ENCODE data around the gene ZDHHC4.
"Not testable (repeated sequence)": the region's sequence is repeated elsewhere in the genome, so short reads cannot be mapped to it uniquely, and the experiment has no call there.

Gene ZDHHC4

DNA sequence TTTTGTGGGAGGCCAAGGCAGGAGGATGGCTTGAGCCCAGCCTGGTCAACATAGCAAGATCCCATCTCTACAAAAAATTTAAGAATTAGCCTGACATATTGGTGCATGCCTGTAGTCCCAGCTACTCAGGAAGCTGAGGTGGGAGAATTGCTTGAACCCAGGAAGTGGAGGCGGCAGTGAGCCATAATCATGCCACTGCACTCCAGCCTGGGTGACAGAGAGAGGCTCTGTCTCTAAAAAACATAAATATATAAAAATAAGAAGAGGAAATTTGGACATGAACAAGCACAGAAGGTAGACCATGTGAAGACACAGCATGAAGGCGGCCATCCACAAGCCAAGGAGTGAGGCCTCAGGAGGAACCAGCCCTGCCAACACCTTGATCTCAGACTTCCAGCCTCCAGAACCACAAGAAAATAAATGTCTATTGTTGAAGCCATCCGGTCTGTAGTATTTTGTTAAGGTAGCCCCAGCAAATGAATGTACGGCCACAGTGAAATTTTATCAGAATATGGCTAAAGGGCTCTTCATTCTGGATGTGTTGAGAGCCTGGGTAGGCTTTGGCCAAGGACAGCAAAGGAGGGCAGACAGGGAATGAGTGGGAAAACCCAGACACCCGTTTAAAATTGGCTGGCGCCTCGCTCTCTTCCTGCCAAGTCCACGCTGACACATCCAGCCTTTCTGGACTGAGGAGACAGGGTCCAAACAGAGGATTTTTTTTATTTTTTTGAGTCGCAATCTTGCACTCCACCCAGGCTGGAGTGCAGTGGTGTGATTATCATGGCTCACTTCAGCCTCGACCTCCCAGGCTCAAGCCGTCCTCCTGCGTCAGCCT lies 13.1 kb upstream of the ZDHHC4 start:
- no peak for DNase-seq

GRCh38 chr7:6565655-6566054 lies 11.6 kb upstream of the ZDHHC4 start:
- no peak for DNase-seq

- DNase-seq, result peak; percentile 36
These were observed 9.4 kb upstream of the ZDHHC4 start for GRCh38 chr7:6567886-6568285.

DNA sequence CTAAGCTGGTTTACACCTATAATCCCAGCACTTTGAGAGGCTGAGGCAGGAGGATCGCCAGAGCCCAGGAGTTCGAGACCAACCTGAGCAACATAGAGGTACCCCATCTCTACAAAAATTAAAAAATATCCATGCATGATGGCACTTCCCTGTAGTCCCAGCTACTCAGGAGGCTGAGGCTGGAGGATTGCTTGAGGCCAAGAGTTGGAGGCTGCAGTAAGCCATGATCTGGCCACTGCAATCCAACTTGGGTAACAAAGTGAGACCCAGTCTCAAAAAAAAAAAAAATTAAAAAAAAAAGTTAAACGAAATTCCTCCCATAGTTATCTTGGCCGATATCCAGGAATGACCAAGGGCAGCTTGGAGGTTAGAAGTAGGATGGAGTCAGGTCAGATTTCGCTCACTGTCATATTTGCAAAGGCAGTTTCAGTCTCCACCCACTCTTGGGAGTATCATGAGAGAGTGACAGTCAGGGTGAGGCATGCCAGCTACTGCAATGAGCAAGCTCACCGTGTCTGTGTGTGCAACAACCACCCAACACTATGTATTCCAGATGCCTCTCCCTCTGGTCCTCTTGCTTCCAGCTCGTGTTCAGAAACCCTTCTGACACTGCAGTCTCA lies 6.0 kb upstream of the ZDHHC4 start:
- DNase-seq, result no peak

- DNase-seq, result no peak
These were observed 1.8 kb upstream of the ZDHHC4 start for GRCh38 chr7:6575281-6576023.

DNA sequence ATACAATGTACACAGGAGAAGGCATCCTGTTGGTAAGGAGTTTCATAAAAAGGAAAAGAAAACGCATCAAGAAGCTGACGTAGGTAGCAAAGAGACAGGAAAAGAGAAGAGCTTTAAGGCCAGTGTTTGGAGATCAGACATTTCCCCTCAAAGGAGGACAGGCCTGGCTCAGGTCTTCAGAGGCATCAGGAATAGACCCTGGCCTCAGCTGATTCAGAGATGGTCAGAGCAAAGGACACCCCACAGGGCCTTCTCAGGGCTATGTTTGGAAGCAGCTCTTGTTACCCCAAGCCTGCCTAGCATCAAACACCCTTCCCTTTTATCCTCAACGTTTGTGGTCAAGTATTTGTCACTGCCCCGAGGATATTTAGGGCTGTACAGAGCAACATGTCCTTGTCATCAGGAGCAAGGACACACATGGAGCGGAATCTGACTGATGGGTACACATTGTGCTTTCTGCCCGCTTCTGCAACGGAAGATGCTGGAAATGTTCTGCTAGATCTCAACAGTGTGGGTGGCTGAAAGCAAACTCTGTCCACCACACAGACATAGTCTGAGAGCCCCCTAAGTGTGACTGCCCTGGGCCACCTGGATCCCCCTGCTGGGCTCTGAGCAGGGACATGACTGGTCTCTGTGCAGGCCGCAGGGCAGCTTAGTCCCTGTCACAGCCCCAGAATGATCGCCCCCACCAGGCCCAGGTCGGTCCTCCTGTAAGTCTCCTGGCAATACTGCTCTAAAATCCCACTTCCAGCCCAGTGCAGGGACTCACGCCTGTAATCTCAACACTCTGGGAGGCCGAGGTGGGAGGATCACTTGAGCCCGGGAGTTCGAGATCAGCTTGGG lies 1.0 kb upstream of the ZDHHC4 start:
- DNase-seq, result no peak

DNA sequence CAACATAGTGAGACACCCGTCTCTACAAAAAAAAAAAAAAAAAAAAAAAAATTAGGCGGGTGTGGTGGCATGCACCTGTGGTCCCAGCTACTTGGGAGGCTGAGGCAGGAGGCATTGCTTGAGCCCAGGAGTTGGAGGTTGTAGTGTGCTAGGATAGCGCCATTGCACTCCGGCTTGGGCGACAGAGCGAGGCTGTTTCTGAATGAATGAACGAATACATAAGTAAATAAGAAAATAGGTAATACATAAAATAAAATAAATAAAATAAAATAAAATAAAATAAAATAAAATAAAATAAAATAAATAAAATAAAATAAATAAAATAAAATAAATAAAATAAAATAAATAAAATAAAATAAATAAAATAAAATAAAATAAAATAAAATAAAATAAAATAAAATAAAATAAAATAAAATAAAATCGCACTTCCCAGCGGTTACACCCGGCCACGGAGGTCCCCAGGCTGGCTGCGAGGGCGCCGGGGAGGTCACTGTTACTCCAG lies 336 bp upstream of the ZDHHC4 start:
- not testable (repeated sequence) for DNase-seq

GRCh38 chr7:6578114-6579084 lies 1.1 kb downstream of the ZDHHC4 start:
- no peak for DNase-seq

- DNase-seq, result peak; percentile 94
These were observed 2.2 kb downstream of the ZDHHC4 start for GRCh38 chr7:6579446-6579845.

DNA sequence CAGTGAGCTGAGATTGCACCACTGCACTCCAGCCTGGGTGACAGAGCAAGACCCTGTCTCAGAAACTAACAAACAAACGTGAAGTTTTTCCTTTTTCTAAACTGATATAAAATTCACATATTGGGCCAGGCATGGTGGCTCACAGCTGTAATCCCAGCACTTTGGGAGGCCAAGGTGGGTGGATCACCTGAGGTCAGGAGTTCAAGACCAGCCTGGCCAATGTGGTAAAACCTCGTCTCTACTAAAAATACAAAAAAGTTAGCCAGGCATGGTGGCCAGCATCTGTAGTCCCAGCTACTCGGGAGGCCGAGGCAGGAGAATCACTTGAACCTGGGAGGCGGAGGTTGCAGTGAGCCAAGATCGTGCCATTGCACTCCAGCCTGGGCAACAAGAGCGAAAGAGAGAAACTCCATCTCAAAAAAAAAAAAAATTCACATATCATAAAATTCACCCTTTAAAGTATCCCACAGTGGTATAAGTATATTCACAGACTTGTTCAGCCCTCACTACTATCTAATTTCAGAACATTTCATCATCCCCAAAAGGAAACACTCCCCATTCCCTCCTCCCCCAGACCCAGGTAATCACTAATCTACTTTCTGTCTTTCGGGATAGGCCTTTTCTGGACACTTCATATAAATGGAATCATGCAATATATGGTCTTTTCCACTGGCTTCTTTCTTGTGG lies 8.6 kb downstream of the ZDHHC4 start:
- not testable (repeated sequence) for DNase-seq

DNA sequence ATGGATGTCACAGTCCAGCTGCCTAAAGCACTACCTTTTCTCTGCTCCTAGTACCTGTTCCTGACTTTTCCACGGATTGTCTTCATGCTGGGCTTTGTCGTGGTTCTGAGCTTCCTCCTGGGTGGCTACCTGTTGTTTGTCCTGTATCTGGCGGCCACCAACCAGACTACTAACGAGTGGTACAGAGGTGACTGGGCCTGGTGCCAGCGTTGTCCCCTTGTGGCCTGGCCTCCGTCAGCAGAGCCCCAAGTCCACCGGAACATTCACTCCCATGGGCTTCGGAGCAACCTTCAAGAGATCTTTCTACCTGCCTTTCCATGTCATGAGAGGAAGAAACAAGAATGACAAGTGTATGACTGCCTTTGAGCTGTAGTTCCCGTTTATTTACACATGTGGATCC lies 11.3 kb downstream of the ZDHHC4 start:
- DNase-seq, result no peak

DNA sequence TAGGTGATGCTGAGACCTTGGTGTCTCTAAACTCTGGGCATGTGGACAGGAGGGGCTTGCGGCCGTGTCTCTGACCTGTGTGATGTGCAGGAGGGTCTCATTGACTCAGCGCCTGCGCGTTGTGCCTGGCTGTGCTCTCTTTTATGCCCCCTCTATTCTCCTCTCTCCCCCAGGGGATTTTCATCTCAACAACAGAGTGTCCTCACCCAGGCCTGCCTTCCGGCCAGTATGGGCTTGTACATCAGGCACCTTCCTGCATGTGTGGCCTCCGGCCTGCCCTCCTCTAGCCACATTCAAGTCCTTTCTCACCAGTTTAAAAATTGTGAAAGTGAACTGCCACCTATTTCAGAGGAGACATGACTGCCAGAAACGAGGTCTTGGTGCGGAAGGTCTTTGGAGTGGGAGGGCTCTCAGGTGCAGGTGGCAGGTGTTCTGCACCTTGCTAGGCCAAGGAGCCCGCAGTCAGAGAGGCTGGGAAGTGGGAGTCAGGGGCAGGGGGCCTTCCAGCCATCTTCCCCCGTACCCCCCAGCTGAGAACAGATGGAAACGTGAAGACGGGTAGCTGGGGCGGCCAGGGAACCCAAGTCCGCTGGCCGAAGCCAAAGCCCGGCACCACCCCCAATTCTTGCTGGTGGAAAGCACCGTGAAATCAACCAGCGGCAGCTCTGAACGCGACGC lies 12.0 kb downstream of the ZDHHC4 start:
- DNase-seq, result no peak

DNA sequence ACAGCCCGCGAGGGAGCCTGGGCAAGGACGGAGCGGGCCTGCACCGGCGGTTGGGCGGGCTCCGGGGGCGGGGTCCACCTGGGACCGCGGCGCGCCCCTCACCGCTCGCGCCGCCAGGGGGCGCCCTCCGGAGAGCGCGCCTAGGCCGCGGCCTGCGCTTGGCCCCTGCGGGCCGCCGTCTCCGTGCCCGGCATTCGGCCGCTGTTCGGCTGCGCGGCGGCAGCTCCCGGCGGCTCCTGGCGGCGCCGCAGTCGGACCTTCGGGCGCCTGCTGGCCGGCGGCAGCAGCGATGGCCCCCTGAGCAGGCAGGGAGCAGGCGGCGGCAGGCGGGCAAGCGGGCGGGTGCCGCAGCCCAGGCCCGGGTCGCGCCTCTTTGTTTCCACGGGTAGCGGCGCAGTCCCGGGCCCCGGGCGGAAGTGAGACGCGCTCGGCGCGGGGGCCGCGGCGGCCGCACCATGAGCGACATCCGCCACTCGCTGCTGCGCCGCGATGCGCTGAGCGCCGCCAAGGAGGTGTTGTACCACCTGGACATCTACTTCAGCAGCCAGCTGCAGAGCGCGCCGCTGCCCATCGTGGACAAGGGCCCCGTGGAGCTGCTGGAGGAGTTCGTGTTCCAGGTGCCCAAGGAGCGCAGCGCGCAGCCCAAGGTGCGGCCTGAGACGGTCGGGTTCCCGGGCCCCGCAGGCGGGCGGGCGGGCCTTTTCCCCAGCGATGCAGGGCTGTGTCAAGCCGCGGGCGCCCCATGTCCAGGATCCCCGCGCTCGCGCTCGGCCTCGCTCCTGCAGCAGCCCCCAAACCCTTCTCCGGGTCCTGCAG lies 12.8 kb downstream of the ZDHHC4 start, which contains the start of gene INTS15:
Gene INTS15 (plus strand): TSS at position 193 of the 816 bp plus-strand sequence. CDS start 263 bp downstream, at position 456.
- DNase-seq, result peak; percentile 55

DNA sequence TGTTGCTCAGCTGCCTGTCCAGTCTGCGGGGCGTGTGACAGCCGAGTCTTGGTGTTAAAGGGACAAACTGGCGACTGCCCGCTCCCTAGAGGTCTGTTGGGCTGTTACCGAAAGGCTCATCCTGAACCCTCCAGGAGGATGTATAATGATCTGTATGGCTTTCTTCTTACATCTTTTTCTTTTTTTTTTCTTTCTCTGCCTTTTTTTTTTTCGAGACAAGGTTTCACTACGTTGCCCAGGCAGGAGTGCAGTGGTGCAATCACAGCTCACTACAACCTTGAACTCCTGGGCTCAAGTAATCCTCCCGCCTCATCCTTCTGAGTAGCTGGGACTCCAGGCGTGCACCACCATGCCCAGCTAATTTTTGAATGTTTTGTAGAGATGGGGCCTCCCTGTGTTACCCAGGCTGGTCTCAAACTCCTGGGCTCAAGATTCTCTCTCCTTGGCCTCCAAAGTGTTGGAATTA lies 13.4 kb downstream of the ZDHHC4 start:
- no peak for DNase-seq

- DNase-seq, result no peak
These were observed 22.8 kb downstream of the ZDHHC4 start for GRCh38 chr7:6600093-6600492.

GRCh38 chr7:6604458-6604857 lies 27.2 kb downstream of the ZDHHC4 start:
- no peak for DNase-seq

GRCh38 chr7:6606866-6607583 lies 29.8 kb downstream of the ZDHHC4 start:
- no peak for DNase-seq

DNA sequence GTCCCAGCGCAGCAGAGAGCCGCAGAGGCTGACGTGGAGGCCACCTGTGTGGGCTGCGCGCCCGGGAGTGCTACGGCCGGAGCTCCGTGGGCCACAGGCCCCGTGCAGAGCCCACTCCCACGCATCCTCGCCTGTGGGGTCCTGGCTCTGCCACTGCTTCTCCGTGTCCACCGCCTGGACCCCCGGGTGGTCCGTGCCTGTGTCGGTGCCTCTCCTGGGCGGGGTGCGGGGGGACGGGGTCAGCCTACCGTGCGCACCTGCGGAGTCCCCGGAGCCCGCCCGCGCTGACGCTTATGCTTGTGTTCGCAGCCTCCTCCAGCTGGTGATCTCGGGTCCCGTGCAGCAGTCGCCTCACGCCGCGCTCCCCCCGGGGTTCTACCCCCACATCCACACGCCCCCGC lies 30.4 kb downstream of the ZDHHC4 start:
- DNase-seq, result no peak
